CD4-positive, alpha-beta T cell (primary cell): ENCODE results near the gene RFFL. TPM values are rescaled to one million over a fixed set of nuclear protein-coding genes. Genes with fewer than 3 reads are reported as not detected.
A peak's percentile ranks its signal among the peaks of the same experiment; 100 is the strongest.

Source experiments
- ATAC-seq: fragments of 200-7000 bp; cut with Tn5 transposase; one replicate; pipeline ENCODE4 v1.10.0; 2022; ENCODE audit warnings: mild to moderate bottlenecking; ENCODE audit not compliant: poor library complexity
- CTCF ChIA-PET: fragments of 350-600 bp; sonication (Branson Sonifier 250); formaldehyde crosslinking; loops from one replicate; lab custom pipeline; 2021; ENCODE audit warnings: antibody characterized with exemption, inconsistent platforms; lab: Charles Lee
- POLR2A ChIA-PET: fragments of 350-600 bp; sonication (Branson Sonifier 250); formaldehyde crosslinking; loops from one replicate; lab custom pipeline; 2021; ENCODE audit warnings: antibody characterized with exemption, inconsistent platforms; lab: Charles Lee
- DNase-seq, 14 experiments: peaks; one replicate each; pipeline ENCODE4 v3.0.0-alpha.2; 2013 to 2020; ENCODE audit warnings: mixed read lengths in 2 of 14
- H3K27ac ChIP-seq, 2 donors: one replicate each; pipeline versions ENCODE4 v1.5.1 to v1.7.0; 2013; ENCODE audit warnings: low read length in 2 of 2, low read depth in 1 of 2, mild to moderate bottlenecking in 1 of 2
- H3K27me3 ChIP-seq, 2 experiments: 1 replicate in 1 of 2; 2 replicates in 1 of 2; pipeline versions ENCODE4 v1.6.1 to v1.7.0; 2013; ENCODE audit warnings: low read length in 2 of 2, control low read depth in 1 of 2, mild to moderate bottlenecking in 1 of 2, moderate library complexity in 1 of 2; ENCODE audit not compliant: insufficient read depth in 2 of 2, control insufficient read depth in 1 of 2
- H3K36me3 ChIP-seq: one replicate; pipeline ENCODE4 v1.6.1; 2013; ENCODE audit warnings: low read length, control low read depth; ENCODE audit not compliant: insufficient read depth
- H3K4me1 ChIP-seq: one replicate; pipeline ENCODE4 v1.6.1; 2013; ENCODE audit warnings: low read length, control low read depth; ENCODE audit not compliant: insufficient read depth
- H3K4me3 ChIP-seq: one replicate; pipeline ENCODE4 v1.5.1; 2013; ENCODE audit warnings: mild to moderate bottlenecking, low read length, moderate library complexity
- H3K9me3 ChIP-seq, 2 experiments: 1 replicate in 1 of 2; 2 replicates in 1 of 2; pipeline versions ENCODE4 v1.6.1 to v1.7.0; 2013; ENCODE audit warnings: low read length in 2 of 2, mild to moderate bottlenecking in 2 of 2, control low read depth in 1 of 2, moderate library complexity in 1 of 2; ENCODE audit not compliant: control insufficient read depth in 1 of 2, insufficient read depth in 1 of 2
- H3K27ac Mint-ChIP-seq: one replicate; pipeline ENCODE4 v1.8.0; 2020; ENCODE audit warnings: mixed read lengths
- H3K27me3 Mint-ChIP-seq: one replicate; pipeline ENCODE4 v1.8.0; 2021; ENCODE audit warnings: mixed read lengths
- H3K36me3 Mint-ChIP-seq: one replicate; pipeline ENCODE4 v1.8.0; 2021; ENCODE audit warnings: low read depth, mixed read lengths
- H3K4me1 Mint-ChIP-seq: one replicate; pipeline ENCODE4 v1.8.0; 2021; ENCODE audit warnings: low read depth, mixed read lengths
- H3K4me3 Mint-ChIP-seq: one replicate; pipeline ENCODE4 v1.8.0; 2020; ENCODE audit warnings: mild to moderate bottlenecking, mixed read lengths
- H3K9me3 Mint-ChIP-seq: one replicate; pipeline ENCODE4 v1.8.0; 2020; ENCODE audit warnings: mixed read lengths
- intact Hi-C, 2 experiments: fragments of 100-400 bp; cut with DNase I in 1 of 2; cut with micrococcal nuclease in 1 of 2; formaldehyde crosslinking; loops; one replicate each; pipeline versions ENCODE4 v1.15.1 to v1.9.0; 2023 to 2025; cut with DNase I, micrococcal nuclease
- total RNA-seq, 174 experiments: library from RNA in 2 of 174; stranded (reverse) in 2 of 174; gene quantifications; one replicate each; pipeline ENCODE4 v1.2.3 and lab custom pipeline; 2021 to 2026
- TF ChIP-seq, protein P1 (sequence below): fragments of 200-600 bp; IDR thresholded peaks from one replicate; pipeline ENCODE4 v1.8.0; 2022; ENCODE audit warnings: antibody characterized with exemption, mild to moderate bottlenecking

Gene RFFL
- total RNA-seq, 2 experiments from 2014 or later = 57.8 to 66.1 TPM

DNA sequence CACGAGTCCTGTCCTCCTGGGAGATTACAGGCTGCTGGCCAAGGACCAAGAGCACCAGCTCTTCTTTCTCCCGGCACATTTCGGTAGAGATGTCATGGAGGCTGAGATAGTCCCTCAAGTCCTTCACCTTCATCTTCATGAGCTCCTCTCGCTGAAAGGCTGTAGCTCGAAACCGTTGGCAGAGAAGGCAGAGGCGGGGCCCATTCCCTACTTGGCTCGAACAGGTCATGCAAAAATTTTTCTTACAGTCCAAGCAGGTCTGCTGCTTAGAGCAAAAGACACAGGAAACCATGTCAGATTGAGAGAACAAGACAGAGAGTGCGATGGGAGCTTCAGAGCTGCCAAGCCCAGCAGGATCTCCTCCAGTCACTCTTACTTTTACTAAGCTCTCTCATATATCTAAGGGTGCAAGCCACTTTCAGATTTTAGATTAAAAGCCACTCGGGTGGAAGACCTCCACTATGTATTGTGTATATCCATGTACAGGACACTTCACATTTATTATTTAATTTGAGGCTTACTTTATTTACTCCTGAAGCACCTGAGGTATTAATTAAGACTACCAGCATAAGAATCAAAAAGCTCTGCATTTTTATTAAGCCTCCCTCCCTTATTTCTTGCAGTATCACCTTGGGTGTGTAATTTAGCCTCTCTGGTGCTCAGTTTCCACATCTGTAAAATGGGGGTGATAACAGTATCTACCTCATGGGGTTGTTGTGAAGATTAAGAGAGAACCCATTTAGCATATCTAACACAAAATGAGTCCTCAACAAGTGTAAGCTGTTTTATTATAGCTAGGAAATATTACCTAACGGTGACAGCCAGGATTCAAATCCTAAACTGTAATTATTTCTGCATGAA is 41.8 kb downstream of the RFFL start:
- Histone ChIP-seq H3K27me3 (no peaks in the 10 kb centered on the region), H3K9me3 (no peaks in the 10 kb centered on the region), H3K4me3 (no peak overlapping the region), H3K4me1 (peaks cover 35% of the 10 kb centered on the region), H3K27ac (peak overlapping the region; percentile 84 to 87), H3K36me3 (peaks cover 59% of the 10 kb centered on the region)
- Mint-ChIP-seq H3K27ac (peak overlapping the region; percentile 95), H3K9me3 (no peaks in the 10 kb centered on the region), H3K36me3 (peaks cover 78% of the 10 kb centered on the region), H3K4me1 (peaks cover 56% of the 10 kb centered on the region), H3K4me3 (peak overlapping the region; percentile 12), H3K27me3 (no peaks in the 10 kb centered on the region)
- TF ChIP-seq, protein P1, sequence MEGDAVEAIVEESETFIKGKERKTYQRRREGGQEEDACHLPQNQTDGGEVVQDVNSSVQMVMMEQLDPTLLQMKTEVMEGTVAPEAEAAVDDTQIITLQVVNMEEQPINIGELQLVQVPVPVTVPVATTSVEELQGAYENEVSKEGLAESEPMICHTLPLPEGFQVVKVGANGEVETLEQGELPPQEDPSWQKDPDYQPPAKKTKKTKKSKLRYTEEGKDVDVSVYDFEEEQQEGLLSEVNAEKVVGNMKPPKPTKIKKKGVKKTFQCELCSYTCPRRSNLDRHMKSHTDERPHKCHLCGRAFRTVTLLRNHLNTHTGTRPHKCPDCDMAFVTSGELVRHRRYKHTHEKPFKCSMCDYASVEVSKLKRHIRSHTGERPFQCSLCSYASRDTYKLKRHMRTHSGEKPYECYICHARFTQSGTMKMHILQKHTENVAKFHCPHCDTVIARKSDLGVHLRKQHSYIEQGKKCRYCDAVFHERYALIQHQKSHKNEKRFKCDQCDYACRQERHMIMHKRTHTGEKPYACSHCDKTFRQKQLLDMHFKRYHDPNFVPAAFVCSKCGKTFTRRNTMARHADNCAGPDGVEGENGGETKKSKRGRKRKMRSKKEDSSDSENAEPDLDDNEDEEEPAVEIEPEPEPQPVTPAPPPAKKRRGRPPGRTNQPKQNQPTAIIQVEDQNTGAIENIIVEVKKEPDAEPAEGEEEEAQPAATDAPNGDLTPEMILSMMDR = no peak
- intact Hi-C loops = loop anchor here (1.0 to 2.0 kb wide), 3 partner anchors 30 to 67 kb away; partner anchors contain the start of gene RFFL (in 1 of the 2)
- ChIA-PET POLR2A (interaction anchor here (1.1 to 3.2 kb wide), 16 partner anchors 9 to 565 kb away, joined by 3 to 45 read pairs (median 8); partner anchors contain the start of genes LIG3 and RFFL), CTCF (interaction anchor here (0.7 to 3.1 kb wide), 12 partner anchors 13 to 726 kb away, joined by 3 to 28 read pairs (median 4); partner anchors contain the start of genes LIG3, RAD51D and RFFL)
- ATAC-seq (no peak), DNase-seq (no peak)

DNA sequence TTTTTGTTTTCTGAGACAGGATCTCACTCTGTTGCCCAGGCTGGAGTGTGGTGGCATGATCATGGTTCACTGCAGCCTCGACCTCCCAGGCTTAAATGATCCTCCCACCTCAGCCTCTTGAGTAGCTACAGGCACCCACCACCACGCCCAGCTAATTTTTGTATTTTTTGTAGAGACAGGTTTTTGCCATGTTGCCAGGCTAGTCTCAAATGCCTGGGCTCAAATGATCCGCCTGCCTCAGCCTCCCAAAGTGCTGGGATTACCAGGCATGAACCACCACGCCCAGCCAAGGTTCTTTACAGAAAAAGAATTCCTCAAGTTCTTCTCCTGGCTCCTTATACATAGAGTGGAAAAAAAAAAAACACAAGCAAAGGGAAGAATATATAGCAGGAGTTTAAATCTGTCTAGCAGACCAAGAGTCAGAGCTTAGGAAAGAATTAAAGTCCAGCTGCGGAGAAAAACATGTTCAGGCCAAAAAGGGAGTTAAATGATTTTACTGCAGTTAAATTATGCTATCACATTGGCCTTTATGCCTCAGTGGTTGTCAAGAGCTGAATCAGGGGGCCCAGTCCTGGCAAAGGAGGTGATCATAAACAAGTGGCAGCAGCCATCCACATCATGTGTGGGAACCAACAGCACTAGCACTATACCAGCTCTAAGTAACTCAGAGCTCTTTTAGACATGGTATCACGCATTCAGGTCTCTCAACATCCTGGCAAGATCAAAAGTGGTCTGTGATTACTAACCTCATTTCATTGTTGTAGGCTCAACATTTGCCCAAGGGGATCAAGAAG is 43.9 kb downstream of the RFFL start:
- Mint-ChIP-seq H3K4me3 (no peak overlapping the region), H3K36me3 (peaks cover 82% of the 10 kb centered on the region), H3K4me1 (peaks cover 50% of the 10 kb centered on the region), H3K27me3 (no peaks in the 10 kb centered on the region), H3K9me3 (no peaks in the 10 kb centered on the region), H3K27ac (peak overlapping the region; percentile 95)
- TF ChIP-seq, protein P1 = no peak
- Histone ChIP-seq H3K4me1 (peaks cover 35% of the 10 kb centered on the region), H3K27me3 (no peaks in the 10 kb centered on the region), H3K36me3 (peaks cover 62% of the 10 kb centered on the region), H3K27ac (no peak overlapping the region), H3K4me3 (no peak overlapping the region), H3K9me3 (no peaks in the 10 kb centered on the region)
- intact Hi-C loops = loop anchor here in 1 of 2 experiments (2.0 kb wide), 1 partner anchor 43 kb away; the partner anchor contains the start of gene RFFL
- ChIA-PET POLR2A (interaction anchor here (0.6 to 1.9 kb wide), 2 partner anchors 31 to 72 kb away, joined by 3 to 5 read pairs; no protein-coding TSS in a partner anchor), CTCF (interaction anchor here (3.1 kb wide), 1 partner anchor 70 kb away, joined by 10 read pairs; no protein-coding TSS in a partner anchor)
- DNase-seq (no peak), ATAC-seq (no peak)

DNA sequence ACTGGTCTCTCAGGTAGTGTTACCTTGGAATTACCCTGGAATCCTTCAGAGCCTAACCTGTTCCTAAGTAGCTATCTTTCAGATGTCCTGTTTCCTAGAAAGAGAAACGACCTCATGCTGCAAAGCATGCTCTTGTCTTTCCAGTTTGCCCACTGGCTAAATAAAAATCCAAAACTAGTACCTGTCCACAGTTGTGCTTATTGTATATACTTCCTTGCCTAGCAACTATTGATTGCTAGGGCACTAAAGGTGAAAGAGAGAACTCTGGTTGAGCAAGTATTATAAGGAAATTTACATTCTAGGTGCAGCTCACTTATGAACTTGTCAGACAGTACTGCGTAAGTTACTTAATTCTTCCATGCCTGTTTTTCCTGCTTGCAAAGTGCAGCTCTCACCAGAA is 44.7 kb downstream of the RFFL start:
- H3K27me3 Mint-ChIP-seq = no peaks in the 10 kb centered on the region
- ChIA-PET CTCF (interaction anchor here (3.1 kb wide), 1 partner anchor 71 kb away, joined by 10 read pairs; no protein-coding TSS in a partner anchor), POLR2A (interaction anchor here (0.6 to 1.9 kb wide), 2 partner anchors 32 to 73 kb away, joined by 3 to 5 read pairs; no protein-coding TSS in a partner anchor)
- intact Hi-C loops = no loop called here
- ATAC-seq (no peak), DNase-seq (no peak)
- H3K4me1 Mint-ChIP-seq = peaks cover 43% of the 10 kb centered on the region
- peaks cover 88% of the 10 kb centered on the region for H3K36me3 Mint-ChIP-seq
- H3K27ac Mint-ChIP-seq = peak overlapping the region; percentile 54
- Histone ChIP-seq H3K4me3 (no peak overlapping the region), H3K27ac (no peak overlapping the region), H3K9me3 (no peaks in the 10 kb centered on the region), H3K36me3 (peaks cover 69% of the 10 kb centered on the region), H3K4me1 (peaks cover 29% of the 10 kb centered on the region), H3K27me3 (no peaks in the 10 kb centered on the region)
- H3K9me3 Mint-ChIP-seq = no peaks in the 10 kb centered on the region
- H3K4me3 Mint-ChIP-seq = no peak overlapping the region
- TF ChIP-seq, protein P1 = no peak
